D721Med (cell line): Measurements from ENCODE around the gene ARAP3.
A peak's percentile ranks its signal among the peaks of the same experiment; 100 is the strongest.

Source experiments
- DNase-seq: peaks from one replicate; pipeline ENCODE4 v3.0.0; 2011; ENCODE audit warnings: low spot score; ENCODE audit not compliant: insufficient read length
- FAIRE-seq: peaks from 2 replicates; lab custom pipeline; 2011; peaks lifted over from hg19 to GRCh38; lab: Jason Lieb, UNC
- CTCF ChIP-seq: IDR thresholded peaks from 2 replicates; pipeline ENCODE4 v1.5.1; 2012; ENCODE audit warnings: mild to moderate bottlenecking, control low read depth; ENCODE audit not compliant: insufficient read depth; ENCODE audit errors: missing control alignments

The ARAP3 gene

GRCh38 chr5:141636413-141637122, 45.5 kb downstream of the ARAP3 start, which contains the start of the genes HDAC3 and RELL2:
Gene HDAC3, minus strand, starts transcription at chr5:141636849. Its CDS starts 59 bp downstream, at chr5:141636790.
Gene RELL2, plus strand, starts transcription at chr5:141636997. Its CDS starts 1,229 bp downstream, at chr5:141638226.
- FAIRE-seq = no peak
- peak; percentile 96 for DNase-seq
- TF ChIP-seq CTCF = no peak

- no peak for TF ChIP-seq CTCF
- DNase-seq = no peak
- no peak for FAIRE-seq
These were observed 46.0 kb downstream of the ARAP3 start for GRCh38 chr5:141636106-141636412.

GRCh38 chr5:141635646-141636045, 46.4 kb downstream of the ARAP3 start:
- no peak for TF ChIP-seq CTCF
- DNase-seq (no peak), FAIRE-seq (no peak)

- no peak for FAIRE-seq
- TF ChIP-seq CTCF = no peak
- DNase-seq = no peak
These were observed 47.3 kb downstream of the ARAP3 start for GRCh38 chr5:141634720-141635119.

GRCh38 chr5:141633871-141634561, 48.0 kb downstream of the ARAP3 start:
- no peak for TF ChIP-seq CTCF
- FAIRE-seq = no peak
- no peak for DNase-seq

GRCh38 chr5:141632650-141633049, 49.4 kb downstream of the ARAP3 start:
- DNase-seq = no peak
- no peak for FAIRE-seq
- TF ChIP-seq CTCF = no peak
